T-helper 2 cell treated with Interferon-gamma antibody and Interleukin-4, amounts not matched to agents 100 ng/mL and 5 ng/mL, for 36 hours (primary cell): ENCODE measurements around the gene SIRT5. TPM values are rescaled to one million over a fixed set of nuclear protein-coding genes. Genes with fewer than 3 reads are reported as not detected.

ENCODE experiments used
- intact Hi-C: fragments of 100-400 bp; cut with micrococcal nuclease; formaldehyde crosslinking; loops from one replicate; pipeline ENCODE4 v1.15.1; 2023
- total RNA-seq: library from RNA; stranded (reverse); gene quantifications from 2 replicates; pipeline ENCODE4 v1.2.3, GENCODE V29; 2022

SIRT5 gene
- total RNA-seq, 1 donor from 2014 or later, result 9.4 TPM

GRCh38 chr6:13581700-13582229 lies 7.4 kb downstream of the SIRT5 start:
- intact Hi-C loops, result no loop called here

GRCh38 chr6:13586603-13587542 lies 12.5 kb downstream of the SIRT5 start:
- intact Hi-C loops, result no loop called here

DNA sequence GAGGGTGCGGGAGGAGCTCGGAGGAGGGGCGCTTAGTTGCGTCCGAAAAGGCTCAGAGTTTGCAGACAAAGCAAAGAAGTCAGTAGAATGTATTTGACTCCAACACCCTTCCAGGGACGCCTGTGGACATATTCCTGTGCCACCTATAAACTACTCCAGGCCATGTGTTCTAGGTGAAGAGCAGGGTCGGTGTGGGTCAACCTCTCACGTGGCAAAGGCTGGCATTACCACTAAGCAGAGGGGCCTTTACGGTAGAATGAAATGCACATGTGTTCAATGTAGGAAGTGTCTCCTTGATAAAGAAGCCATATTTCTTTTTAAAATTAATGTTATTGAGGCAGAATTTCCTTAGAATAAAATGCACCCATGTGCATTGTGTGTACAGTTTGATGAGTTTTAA lies 15.4 kb downstream of the SIRT5 start:
- intact Hi-C loops, result no loop called here

DNA sequence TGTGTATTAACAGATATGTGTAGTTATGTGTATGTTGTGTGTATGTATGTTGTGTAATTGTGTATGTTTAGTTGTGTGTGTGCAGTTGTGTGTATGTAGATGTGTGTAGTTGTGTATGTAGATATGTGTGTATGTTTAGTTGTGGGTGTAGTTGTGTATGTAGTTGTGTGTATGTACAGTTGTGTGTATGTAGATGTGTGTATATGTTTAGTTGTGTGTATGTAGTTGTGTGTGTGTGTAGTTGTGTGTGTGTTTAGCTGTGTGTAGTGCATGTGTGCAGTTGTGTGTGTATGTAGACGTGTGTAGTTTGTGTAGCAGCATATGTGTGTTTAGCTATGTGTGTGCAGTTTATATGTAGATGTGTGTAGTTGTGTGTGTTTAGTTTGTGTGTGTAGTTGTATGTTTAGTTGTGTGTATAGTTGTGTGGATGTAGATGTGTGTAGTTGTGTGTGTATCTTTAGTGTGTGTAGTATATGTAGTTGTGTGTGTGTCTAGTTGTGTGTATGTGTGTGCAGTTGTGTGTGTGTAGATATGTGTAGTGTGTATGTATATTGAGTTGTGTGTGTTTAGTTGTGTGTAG lies 16.3 kb downstream of the SIRT5 start:
- intact Hi-C loops, result no loop called here

DNA sequence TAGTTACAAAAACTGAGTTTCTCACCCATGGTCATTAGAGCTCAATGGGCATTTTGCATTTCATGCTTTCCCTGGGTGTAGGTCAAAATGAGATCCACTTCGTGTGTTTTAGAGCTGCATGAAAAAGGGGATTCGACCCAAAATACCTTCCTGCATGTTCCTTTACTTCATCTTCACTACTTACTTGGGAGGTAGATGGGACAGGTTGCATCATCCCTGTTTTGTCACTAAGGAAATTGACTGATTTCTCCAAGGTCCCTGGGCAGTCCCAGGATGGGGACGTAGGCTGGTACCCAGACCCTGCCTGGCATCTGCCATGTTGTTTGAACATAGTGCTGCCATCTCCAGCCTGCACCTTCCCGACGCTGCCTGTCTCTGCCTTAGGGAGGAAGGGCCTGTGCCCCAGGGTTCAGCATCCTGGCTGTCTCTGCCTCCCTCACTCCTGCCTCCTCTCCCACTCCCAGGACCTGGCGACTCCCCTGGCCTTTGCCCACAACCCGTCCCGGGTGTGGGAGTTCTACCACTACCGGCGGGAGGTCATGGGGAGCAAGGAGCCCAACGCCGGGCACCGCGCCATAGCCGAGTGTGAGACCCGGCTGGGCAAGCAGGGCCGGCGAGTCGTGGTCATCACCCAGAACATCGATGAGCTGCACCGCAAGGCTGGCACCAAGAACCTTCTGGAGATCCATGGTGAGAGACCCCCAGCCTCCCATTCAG lies 17.0 kb downstream of the SIRT5 start:
- intact Hi-C loops, result no loop called here

DNA sequence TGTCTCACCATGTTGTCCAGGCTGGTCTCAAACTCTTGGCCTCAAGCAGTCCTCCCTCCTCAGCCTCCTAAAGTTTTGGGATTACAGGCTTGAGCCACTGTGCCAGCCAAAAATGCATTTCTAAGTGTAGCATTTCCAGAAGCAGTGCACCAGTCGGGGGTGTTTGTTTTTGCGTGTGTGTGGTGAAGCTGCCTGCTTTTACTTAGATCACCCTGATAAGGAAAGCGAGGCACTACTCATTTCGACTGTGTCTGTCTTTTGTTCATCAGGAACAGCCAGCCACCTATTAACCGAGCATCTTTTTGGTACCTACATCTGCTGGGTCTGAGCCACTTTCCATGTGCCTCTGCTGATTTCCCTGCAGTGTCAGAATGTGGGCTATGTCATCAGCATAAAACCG lies 18.7 kb downstream of the SIRT5 start:
- intact Hi-C loops, result loop anchor here (2.0 kb wide), 1 partner anchor 18 kb away; the partner anchor contains the start of gene SIRT5

DNA sequence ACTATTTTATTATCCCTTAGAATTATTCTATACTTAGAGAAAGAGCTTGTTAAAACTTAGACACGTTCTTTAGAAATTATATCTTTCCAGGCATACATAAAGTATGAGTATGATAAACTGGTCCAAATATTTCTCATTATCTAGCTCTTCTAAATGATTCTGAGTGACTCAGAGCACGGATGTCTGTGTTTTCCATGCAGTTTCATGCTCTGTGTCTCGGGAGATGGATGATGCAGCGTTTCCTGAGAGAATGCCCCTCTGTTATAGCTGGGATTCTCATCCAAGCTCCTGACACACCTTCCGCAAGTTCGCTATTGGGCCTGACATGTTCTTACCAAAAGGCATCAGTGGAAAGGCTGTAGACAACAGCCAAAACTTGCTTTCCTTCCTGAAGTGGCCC lies 19.3 kb downstream of the SIRT5 start:
- intact Hi-C loops, result loop anchor here (2.0 kb wide), 1 partner anchor 19 kb away; the partner anchor contains the start of gene SIRT5

GRCh38 chr6:13597073-13597472 lies 22.7 kb downstream of the SIRT5 start:
- intact Hi-C loops, result no loop called here

DNA sequence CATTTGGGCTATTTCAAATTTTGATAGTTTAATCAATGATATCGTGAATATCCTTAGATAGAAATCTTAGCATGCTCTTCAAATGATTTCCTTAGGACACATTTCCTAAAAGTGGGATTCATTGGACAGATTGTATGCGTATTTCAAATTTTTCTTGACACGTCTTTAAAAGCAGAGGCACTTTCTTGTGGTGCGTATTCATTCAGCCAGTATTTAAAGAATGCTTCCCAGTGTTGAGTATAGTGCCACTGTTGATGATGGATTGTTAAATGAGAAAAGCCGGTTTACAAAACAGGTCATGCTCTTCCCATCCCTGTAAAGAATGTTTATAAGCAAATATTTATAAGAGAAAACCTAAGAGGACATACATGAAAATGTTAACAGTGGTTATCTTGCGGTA lies 25.6 kb downstream of the SIRT5 start:
- intact Hi-C loops, result no loop called here

DNA sequence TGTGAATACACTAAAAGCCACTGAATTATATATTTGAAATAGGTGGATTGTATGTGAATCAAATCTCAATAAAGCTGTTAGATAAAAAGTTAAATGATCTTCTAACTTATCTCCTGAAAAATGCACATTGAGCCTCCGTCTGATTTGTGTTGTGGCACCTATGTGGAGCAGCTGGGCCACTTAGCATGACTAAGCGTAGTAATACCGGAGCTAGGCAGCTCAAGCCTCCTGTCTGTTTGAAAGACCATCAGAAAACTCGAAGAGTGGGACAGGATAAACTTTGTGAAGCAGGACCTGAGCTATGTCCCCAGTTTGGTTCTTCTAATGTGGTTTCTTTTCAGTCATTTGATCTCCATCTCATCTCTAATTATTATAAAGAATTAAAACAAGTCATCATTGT lies 29.7 kb downstream of the SIRT5 start:
- intact Hi-C loops, result no loop called here

GRCh38 chr6:13604546-13605416 lies 30.4 kb downstream of the SIRT5 start:
- intact Hi-C loops, result no loop called here

GRCh38 chr6:13605634-13606033 lies 31.2 kb downstream of the SIRT5 start:
- intact Hi-C loops, result no loop called here

GRCh38 chr6:13611715-13612114 lies 37.3 kb downstream of the SIRT5 start:
- intact Hi-C loops, result no loop called here

- intact Hi-C loops, result no loop called here
These were observed 38.7 kb downstream of the SIRT5 start for GRCh38 chr6:13613029-13613594.

GRCh38 chr6:13614126-13614925 lies 39.9 kb downstream of the SIRT5 start:
- intact Hi-C loops, result loop anchor here (2.0 kb wide), 1 partner anchor 128 kb away; the partner anchor contains the start of gene GFOD1

- intact Hi-C loops, result loop anchor here (1.0 to 2.0 kb wide), 6 partner anchors 41 to 287 kb away; partner anchors contain the start of genes GFOD1, MCUR1, SIRT5 and TBC1D7
These were observed 40.8 kb downstream of the SIRT5 start, which contains the start of gene NOL7 for GRCh38 chr6:13614926-13615791. Gene NOL7, plus strand, starts transcription at chr6:13615335. Its CDS starts 24 bp downstream, at chr6:13615359.

DNA sequence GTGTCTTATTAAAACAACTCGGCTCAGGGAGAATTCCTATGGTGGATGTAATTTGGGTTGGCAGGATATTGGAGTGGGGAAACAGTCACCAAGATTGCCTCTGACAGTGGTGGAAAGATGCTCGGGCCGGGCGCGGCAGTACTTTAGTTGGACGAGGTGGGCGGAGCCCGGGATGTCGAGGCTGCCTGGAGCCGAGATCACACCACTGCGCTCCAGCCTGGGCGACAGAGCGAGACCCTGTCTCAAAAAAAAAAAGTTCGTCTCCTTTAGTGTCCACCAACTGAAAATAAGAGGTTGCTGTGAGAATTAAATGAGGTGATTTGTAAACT lies 41.4 kb downstream of the SIRT5 start:
- intact Hi-C loops, result loop anchor here (1.0 to 2.0 kb wide), 6 partner anchors 41 to 287 kb away; partner anchors contain the start of genes GFOD1, MCUR1, SIRT5 and TBC1D7

- intact Hi-C loops, result no loop called here
These were observed 42.7 kb downstream of the SIRT5 start for GRCh38 chr6:13617066-13617465.
